ENCODE data around the gene ACTN4. TPM values are rescaled to one million over a fixed set of nuclear protein-coding genes. Genes with fewer than 3 reads are reported as not detected.
"Not testable (repeated sequence)": the region's sequence is repeated elsewhere in the genome, so short reads cannot be mapped to it uniquely, and the experiment has no call there.

ACTN4 gene
- total and polyA plus RNA-seq, 2 experiments from 2014 or later = 59.3 to 321 TPM

DNA sequence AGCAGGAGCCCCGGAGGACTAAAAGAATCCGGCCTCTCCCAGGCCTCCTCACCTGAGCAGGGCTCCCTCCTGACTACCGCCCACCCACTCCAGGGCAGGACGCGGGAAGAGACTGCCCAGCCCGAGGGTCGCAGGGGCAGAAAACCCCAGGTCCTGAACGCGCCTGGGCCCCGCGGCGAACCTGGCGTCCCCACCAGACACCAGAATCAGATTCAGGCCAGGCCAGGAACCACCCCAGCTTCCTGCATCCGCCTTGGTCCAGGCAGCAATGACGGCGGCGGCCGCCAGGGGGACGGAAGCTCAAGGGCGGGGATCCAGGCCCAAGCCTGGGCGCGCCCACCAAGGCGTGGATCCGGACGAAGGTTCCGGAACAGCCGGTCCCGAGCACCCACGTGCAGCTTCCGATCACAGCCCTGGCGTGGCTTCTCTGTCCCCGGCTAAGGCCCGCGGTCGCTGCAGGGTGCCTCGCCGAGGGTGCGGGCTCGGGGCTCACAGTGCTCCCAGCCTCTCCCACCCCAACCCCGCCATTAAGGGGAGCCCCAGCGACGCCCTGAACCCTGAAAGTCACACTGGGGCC is 122.3 kb downstream of the ACTN4 start:
- TF ChIP-seq, protein P1, sequence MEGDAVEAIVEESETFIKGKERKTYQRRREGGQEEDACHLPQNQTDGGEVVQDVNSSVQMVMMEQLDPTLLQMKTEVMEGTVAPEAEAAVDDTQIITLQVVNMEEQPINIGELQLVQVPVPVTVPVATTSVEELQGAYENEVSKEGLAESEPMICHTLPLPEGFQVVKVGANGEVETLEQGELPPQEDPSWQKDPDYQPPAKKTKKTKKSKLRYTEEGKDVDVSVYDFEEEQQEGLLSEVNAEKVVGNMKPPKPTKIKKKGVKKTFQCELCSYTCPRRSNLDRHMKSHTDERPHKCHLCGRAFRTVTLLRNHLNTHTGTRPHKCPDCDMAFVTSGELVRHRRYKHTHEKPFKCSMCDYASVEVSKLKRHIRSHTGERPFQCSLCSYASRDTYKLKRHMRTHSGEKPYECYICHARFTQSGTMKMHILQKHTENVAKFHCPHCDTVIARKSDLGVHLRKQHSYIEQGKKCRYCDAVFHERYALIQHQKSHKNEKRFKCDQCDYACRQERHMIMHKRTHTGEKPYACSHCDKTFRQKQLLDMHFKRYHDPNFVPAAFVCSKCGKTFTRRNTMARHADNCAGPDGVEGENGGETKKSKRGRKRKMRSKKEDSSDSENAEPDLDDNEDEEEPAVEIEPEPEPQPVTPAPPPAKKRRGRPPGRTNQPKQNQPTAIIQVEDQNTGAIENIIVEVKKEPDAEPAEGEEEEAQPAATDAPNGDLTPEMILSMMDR (IDR thresholded peaks at IDR 0.05; ENCODE audit: poor library complexity) = peak; percentile 61
- no peak for TF ChIP-seq EZH2 (IDR thresholded peaks at IDR 0.05; ENCODE audit: borderline replicate concordance)
- Histone ChIP-seq H3K79me2 (no peaks in the 10 kb centered on the region), H3K4me1 (ENCODE audit: insufficient read depth) (no peaks in the 10 kb centered on the region), H3K9me2 (replicated peaks; ENCODE audit: insufficient read depth) (no peaks in the 10 kb centered on the region), H3K27ac (no peak overlapping the region), H3K4me2 (peak overlapping the region; percentile 69), H3K36me3 (replicated peaks; ENCODE audit: insufficient read depth, low read depth) (no peaks in the 10 kb centered on the region), H2AFZ (peak overlapping the region; percentile 77), H4K20me1 (ENCODE audit: insufficient read depth, poor library complexity, severe bottlenecking) (no peaks in the 10 kb centered on the region), H3K4me3 (no peak overlapping the region), H3K9me3 (ENCODE audit: low read depth) (no peaks in the 10 kb centered on the region), H3K27me3 (no peaks in the 10 kb centered on the region)
- 42% methylated on average over 24 of the region's 42 CpGs for WGBS (ENCODE audit: low lambda C conversion rate, missing lambda C conversion rate)
- peak; percentile 79 for DNase-seq (ENCODE audit: low spot score)

DNA sequence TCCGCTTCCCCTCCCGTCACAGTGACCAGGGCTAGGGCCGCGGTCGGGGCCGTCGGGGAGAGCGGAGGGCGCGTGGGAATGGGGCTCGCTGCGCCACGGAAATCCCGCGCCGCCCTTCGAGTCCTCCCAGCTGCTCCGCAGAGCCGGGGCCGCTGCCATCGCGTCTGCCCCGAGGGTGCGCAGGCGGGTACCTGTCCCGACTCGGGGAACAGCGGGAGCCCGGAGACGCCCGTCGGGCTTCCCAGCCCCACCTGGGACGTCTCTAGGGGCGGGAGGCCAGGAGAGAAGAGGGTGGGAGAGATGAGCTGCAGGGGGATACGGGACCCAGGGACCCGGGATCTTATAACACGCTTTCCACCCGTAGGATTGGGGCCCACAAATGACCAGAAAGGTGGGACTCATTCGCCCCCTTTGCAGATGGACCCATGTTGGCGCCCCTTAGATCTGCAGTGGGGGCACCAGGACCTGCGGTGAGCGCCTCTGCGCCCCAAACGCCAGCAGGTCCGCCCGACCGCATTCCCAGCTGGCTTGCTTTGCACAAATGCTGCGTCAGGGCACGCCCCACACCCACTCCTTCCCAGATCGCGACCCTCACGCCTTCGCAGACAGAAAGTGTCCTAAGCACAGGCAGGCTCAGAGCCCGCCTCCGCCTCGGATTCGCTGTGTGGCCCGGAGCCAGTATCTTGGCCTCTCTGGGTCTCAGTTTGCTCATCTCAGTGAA is 122.9 kb downstream of the ACTN4 start:
- H3K4me3 ChIP-seq; H4K20me1 ChIP-seq (ENCODE audit: insufficient read depth, poor library complexity, severe bottlenecking); H3K79me2 ChIP-seq; H3K36me3 ChIP-seq (replicated peaks; ENCODE audit: insufficient read depth, low read depth); DNase-seq (ENCODE audit: low spot score); H3K9me3 ChIP-seq (ENCODE audit: low read depth); H3K27me3 ChIP-seq; H3K27ac ChIP-seq; H3K9me2 ChIP-seq (replicated peaks; ENCODE audit: insufficient read depth); H3K4me1 ChIP-seq (ENCODE audit: insufficient read depth): not testable (repeated sequence)
- peak overlapping the region; percentile 77 for H2AFZ ChIP-seq
- 27% methylated on average over 3 of the region's 58 CpGs for WGBS (ENCODE audit: low lambda C conversion rate, missing lambda C conversion rate)
- peak overlapping the region; percentile 69 for H3K4me2 ChIP-seq

DNA sequence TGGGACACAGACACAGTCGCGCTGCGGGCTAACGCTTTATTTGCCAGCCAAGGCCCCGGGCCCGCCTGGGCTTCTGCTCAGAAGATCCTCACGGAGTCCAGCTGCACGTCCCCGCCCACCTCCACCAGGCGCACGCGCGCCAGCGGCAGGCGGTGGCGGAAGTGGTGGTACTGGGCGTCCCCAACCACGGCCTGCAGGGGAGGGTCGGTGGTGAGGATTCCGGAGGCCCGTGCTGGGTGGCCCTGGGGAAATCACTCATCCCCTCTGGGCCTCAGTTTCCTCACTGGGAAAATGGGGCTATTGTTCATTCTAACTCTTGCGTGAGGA is 123.5 kb downstream of the ACTN4 start:
- H3K36me3 ChIP-seq (replicated peaks; ENCODE audit: insufficient read depth, low read depth); H3K9me2 ChIP-seq (replicated peaks; ENCODE audit: insufficient read depth); H3K4me1 ChIP-seq (ENCODE audit: insufficient read depth); H3K9me3 ChIP-seq (ENCODE audit: low read depth); H3K27me3 ChIP-seq; H3K27ac ChIP-seq; H2AFZ ChIP-seq; H4K20me1 ChIP-seq (ENCODE audit: insufficient read depth, poor library complexity, severe bottlenecking); H3K4me3 ChIP-seq; H3K4me2 ChIP-seq; H3K79me2 ChIP-seq; DNase-seq (ENCODE audit: low spot score): not testable (repeated sequence)
- WGBS (ENCODE audit: low lambda C conversion rate, missing lambda C conversion rate) = 60% methylated on average over 1 of the region's 22 CpGs

DNA sequence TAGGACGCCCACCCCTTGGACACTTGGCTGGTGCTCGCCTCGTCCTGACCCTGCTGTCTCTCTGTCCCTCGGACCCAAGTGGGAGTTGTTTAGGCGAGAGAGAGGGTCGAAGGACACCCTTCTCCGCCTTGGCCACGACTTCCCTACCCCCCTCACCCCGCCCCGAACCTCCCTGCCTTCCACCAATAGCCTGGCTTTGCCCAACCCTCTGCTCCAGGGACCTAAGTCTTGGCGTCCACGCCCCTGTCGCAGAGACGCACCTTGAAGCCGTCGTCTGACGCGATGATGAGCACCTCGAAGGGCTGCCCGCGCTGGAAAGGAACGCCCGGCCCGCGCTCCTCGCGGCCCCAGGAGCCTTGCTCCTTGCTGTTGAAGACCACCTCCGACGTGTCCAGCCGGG is 124.1 kb downstream of the ACTN4 start:
- H3K27me3 ChIP-seq; H2AFZ ChIP-seq; H4K20me1 ChIP-seq (ENCODE audit: insufficient read depth, poor library complexity, severe bottlenecking); H3K27ac ChIP-seq; H3K36me3 ChIP-seq (replicated peaks; ENCODE audit: insufficient read depth, low read depth); H3K9me2 ChIP-seq (replicated peaks; ENCODE audit: insufficient read depth); H3K9me3 ChIP-seq (ENCODE audit: low read depth); H3K4me3 ChIP-seq; DNase-seq (ENCODE audit: low spot score); H3K79me2 ChIP-seq; H3K4me1 ChIP-seq (ENCODE audit: insufficient read depth); H3K4me2 ChIP-seq: not testable (repeated sequence)
- WGBS (ENCODE audit: low lambda C conversion rate, missing lambda C conversion rate) = 77% methylated on average over 12 of the region's 30 CpGs

DNA sequence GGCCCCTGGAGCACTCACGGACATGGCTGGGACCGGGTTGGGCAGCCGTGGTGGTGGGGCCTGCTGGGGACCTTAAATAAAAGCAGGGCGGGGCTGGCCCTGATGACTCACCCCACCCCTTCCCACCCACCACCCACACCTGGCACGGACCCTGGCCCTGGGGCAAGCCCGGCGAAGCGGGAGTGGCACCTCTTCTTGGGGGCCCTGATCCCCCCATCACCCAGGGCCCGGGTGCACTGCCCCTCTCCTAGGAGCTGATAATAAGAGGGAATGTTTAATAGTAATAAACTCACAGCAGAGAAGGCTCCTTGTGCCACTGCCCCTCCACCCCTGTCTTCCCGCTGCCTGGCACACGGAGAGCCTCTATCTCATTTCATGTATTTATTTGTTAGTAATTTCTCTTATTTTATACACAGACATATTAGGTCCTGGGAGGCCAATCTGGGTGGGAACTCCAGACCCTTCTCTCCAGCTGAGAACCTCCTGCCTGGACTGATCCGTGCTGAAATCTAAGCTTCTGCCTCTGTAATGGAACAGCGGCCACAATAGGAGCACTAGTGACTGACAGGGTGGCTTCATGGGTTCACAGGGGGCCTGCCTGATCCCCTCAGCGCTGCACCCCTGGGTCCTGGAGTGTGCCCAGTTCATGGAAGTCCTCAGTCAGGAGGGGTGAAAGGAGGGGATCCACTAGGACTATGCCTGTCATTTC is 126.2 kb downstream of the ACTN4 start, which contains the start of gene LGALS7:
Gene LGALS7 (minus strand): TSS at position 49 of the 709 bp plus-strand sequence. CDS start 25 bp downstream, at position 24.
- DNase-seq (ENCODE audit: low spot score) = no peak
- Histone ChIP-seq H3K4me2 (no peak within 1 kb of the TSS), H3K4me1 (ENCODE audit: insufficient read depth) (no peaks in the 10 kb centered on the region), H3K27ac (no peak within 1 kb of the TSS), H3K9me3 (ENCODE audit: low read depth) (no peaks in the 10 kb centered on the region), H3K27me3 (no peaks in the 10 kb centered on the region), H3K79me2 (no peaks in the 10 kb centered on the region), H3K9me2 (replicated peaks; ENCODE audit: insufficient read depth) (no peaks in the 10 kb centered on the region), H2AFZ (no peak within 1 kb of the TSS), H3K36me3 (replicated peaks; ENCODE audit: insufficient read depth, low read depth) (no peaks in the 10 kb centered on the region), H4K20me1 (ENCODE audit: insufficient read depth, poor library complexity, severe bottlenecking) (no peaks in the 10 kb centered on the region), H3K4me3 (no peak within 1 kb of the TSS)
- no peak for TF ChIP-seq EZH2 (IDR thresholded peaks at IDR 0.05; ENCODE audit: borderline replicate concordance)
- TF ChIP-seq, protein P1 (IDR thresholded peaks at IDR 0.05; ENCODE audit: poor library complexity) = no peak
- no peak for TF ChIP-seq EZH2phosphoT487 (IDR thresholded peaks at IDR 0.05; ENCODE audit: low read depth, severe bottlenecking, unreplicated experiment)
- 85% methylated on average over 10 of the region's 14 CpGs for WGBS (ENCODE audit: low lambda C conversion rate, missing lambda C conversion rate)

Data from hepatocyte (in vitro differentiated cells).